ENCODE data around the gene SLC39A3.

The SLC39A3 gene

DNA sequence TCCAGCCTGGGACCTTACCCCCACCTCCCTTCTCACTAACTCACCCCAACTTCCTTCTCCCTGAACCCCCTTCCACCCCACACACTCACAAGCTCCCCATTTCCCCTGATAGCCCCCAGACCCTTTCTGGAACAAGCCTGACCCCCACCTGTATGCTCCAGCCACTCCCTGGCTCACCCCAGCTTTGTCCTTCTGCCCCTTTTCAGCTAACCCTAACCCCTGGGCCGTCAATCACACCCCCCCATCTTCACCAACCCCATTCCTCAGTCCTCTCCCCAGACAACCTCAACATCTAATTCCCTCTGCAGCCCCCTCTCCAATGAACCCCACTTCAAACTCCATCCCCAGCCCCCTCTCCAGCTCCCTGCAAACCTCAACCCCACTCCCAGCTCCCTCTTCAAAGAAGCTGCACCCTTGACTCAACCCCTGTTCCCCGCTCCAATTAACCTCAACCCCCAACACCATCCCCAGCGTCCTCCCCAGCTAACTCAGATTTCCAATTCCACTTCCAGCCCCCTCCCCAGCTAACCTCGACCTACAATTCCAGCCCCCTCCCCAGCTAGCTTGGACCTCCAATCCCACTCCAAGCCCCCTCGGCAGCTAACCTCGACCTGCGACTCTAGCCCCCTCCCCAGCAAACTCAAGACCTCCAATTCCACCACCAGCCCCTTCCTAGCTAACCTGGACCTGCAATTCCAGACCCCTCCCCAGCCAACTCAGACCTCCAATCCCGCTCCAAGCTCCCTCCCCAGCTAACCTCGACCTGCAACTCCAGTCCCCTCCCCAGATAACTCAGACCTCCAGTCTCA, 38.3 kb downstream of the SLC39A3 start:
- DNase-seq, result no peak

DNA sequence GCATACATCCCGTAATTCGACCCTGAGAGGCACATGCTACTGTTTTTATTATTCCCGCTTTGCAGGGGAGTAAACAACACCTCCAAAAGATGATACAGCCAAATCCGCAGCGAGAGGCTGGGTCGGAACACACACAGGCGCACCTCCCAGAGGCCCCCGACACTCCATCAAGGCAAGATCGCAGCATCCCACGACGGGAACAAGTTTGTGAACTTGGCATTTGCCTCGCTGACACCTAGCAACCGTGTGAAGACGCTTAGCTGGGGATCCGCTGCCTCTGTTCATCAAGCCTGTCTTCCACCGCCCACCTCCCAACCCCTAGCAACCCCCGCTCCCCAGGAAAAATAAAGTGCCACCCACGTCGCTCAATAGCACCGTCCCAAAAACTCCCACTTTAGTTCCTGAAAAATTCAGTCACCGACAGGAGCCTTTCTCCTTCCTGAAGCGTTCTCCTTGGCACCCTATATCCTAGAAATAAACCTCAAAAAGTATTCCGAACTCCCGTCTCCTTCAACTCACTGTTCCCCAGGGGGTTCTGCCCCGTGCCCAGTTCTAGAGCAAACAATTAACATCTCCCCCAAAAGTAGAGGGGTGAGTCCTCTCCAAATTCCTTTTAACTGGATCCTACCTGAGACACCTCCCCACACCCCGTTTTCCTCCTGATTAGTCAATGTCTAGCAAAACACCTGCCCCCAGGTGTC, 39.0 kb downstream of the SLC39A3 start:
- DNase-seq, result no peak

- no peak for DNase-seq
Measured at GRCh38 chr19:2699413-2700140, 40.2 kb downstream of the SLC39A3 start.

DNA sequence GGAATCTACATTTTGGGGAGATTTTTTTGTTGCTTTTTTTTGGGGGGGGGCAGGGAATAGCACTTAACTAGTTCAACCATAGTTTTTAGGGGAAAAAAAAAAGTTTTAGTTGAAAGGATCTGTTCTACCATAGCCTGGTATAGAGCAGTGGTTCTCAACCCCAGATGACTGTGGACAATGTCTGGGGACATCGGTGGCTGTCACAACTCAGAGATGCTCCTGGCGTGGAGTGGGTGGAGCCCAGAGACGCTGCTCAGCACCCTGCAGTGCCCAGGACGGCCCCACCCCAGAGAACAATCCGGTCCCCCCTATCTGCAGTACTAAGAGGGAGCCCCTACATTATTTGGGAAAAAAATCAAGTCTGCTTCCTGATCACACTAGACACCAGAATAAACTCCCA, 45.6 kb downstream of the SLC39A3 start:
- no peak for DNase-seq

- DNase-seq, result no peak
Measured at GRCh38 chr19:2693492-2694160, 46.2 kb downstream of the SLC39A3 start.

- no peak for DNase-seq
Measured at GRCh38 chr19:2691951-2692350, 47.9 kb downstream of the SLC39A3 start.

- no peak for DNase-seq
Measured at GRCh38 chr19:2690856-2691255, 49.0 kb downstream of the SLC39A3 start.

- DNase-seq, result no peak
Measured at GRCh38 chr19:2686360-2686759, 53.5 kb downstream of the SLC39A3 start.

DNA sequence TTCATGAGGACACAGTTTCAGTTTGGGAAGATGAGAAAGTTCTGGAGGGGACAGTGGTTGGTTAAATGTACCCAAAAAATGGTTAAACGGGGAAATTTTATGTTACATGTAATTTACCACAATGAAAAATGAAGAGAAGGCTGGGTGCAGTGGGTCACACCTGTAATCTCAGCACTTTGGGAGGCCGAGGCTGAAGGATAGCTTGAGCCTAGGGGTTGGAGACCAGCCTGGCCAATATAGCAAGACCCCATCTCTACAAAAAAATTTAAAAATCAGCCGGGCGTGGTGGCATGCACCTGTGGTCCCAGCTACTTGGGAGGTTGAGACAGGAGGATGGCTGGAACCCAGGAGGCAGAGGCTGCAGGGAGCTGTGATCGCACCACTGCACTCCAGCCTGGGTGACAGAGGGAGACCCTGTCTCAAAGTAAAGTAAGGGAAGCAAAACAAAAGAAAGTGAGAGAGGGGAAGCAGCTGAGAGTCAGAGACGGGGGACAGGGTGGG, 54.6 kb downstream of the SLC39A3 start:
- no peak for DNase-seq

DNA sequence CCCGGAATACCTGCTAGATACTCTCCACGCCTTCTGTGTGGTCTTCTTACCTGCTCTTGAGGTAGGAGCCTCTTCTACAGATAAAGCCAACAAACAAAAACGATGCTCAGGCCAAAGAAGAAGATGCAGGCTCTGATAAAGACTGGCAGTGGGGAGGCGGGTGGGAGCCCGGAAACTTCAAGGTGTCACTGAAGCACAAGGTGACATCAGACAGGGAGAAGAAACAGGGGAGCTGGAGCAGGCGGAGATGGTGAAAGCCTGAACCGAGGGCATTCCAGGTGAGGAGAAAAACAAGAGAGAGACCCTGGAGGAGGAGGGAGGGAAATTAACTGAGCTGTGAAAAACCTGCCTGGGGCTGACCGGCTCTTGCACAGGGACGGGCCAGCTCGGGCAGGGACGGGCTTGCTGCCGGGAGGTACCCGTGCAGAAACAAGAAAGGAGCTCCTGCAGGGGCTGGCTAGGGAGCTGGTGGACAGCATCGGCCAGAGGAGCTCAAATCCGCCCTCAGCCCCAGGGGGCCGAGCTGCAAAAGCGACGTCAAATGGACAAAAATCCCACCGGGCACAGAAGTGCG, 56.3 kb downstream of the SLC39A3 start:
- DNase-seq, result no peak

Measured in NCI-H524 (cell line).